ENCODE measurements around the gene KIF22.

The KIF22 gene

GRCh38 chr16:29845656-29846055 lies 55.1 kb downstream of the KIF22 start:
- H3K9ac ChIP-seq (ENCODE audit: low read length), result no peak overlapping the region
- no peaks in the 10 kb centered on the region for H3K36me3 ChIP-seq (ENCODE audit: control insufficient read depth, insufficient read depth, low read length)
- H3K9me3 ChIP-seq (ENCODE audit: control insufficient read depth, insufficient read depth, low read depth, low read length), result no peaks in the 10 kb centered on the region
- H3K4me1 ChIP-seq (ENCODE audit: control insufficient read depth, insufficient read depth, low read length), result peaks cover 9% of the 10 kb centered on the region; the same call in 1 of the 2 replicates
- no peaks in the 10 kb centered on the region for H3K27me3 ChIP-seq (ENCODE audit: control insufficient read depth, insufficient read depth, low read length)
- no peak overlapping the region for H3K27ac ChIP-seq (ENCODE audit: low read depth, low read length)
- no peak overlapping the region for H3K4me3 ChIP-seq (ENCODE audit: low read depth, low read length)

- H3K27me3 ChIP-seq (ENCODE audit: control insufficient read depth, insufficient read depth, low read length), result no peaks in the 10 kb centered on the region
- H3K4me1 ChIP-seq (ENCODE audit: control insufficient read depth, insufficient read depth, low read length), result peaks cover 9% of the 10 kb centered on the region; the same call in 1 of the 2 replicates
- no peaks in the 10 kb centered on the region for H3K9me3 ChIP-seq (ENCODE audit: control insufficient read depth, insufficient read depth, low read depth, low read length)
- H3K36me3 ChIP-seq (ENCODE audit: control insufficient read depth, insufficient read depth, low read length), result no peaks in the 10 kb centered on the region
- H3K27ac ChIP-seq (ENCODE audit: low read depth, low read length), result no peak overlapping the region
- H3K4me3 ChIP-seq (ENCODE audit: low read depth, low read length), result no peak overlapping the region; the same call in 1 of the 2 replicates
- H3K9ac ChIP-seq (ENCODE audit: low read length), result no peak overlapping the region
Observed at GRCh38 chr16:29848420-29849297, 58.1 kb downstream of the KIF22 start.

GRCh38 chr16:29849505-29849904 lies 59.0 kb downstream of the KIF22 start:
- Histone ChIP-seq H3K27me3 (ENCODE audit: control insufficient read depth, insufficient read depth, low read length) (no peaks in the 10 kb centered on the region), H3K4me3 (ENCODE audit: low read depth, low read length) (no peak overlapping the region; the same call in 1 of the 2 replicates), H3K36me3 (ENCODE audit: control insufficient read depth, insufficient read depth, low read length) (no peaks in the 10 kb centered on the region), H3K27ac (ENCODE audit: low read depth, low read length) (no peak overlapping the region), H3K9ac (ENCODE audit: low read length) (no peak overlapping the region), H3K9me3 (ENCODE audit: control insufficient read depth, insufficient read depth, low read depth, low read length) (no peaks in the 10 kb centered on the region), H3K4me1 (ENCODE audit: control insufficient read depth, insufficient read depth, low read length) (peaks cover 9% of the 10 kb centered on the region; the same call in 1 of the 2 replicates)

- Histone ChIP-seq H3K9ac (ENCODE audit: low read length) (no peak overlapping the region), H3K27me3 (ENCODE audit: control insufficient read depth, insufficient read depth, low read length) (no peaks in the 10 kb centered on the region), H3K9me3 (ENCODE audit: control insufficient read depth, insufficient read depth, low read depth, low read length) (no peaks in the 10 kb centered on the region), H3K4me3 (ENCODE audit: low read depth, low read length) (no peak overlapping the region), H3K27ac (ENCODE audit: low read depth, low read length) (no peak overlapping the region), H3K36me3 (ENCODE audit: control insufficient read depth, insufficient read depth, low read length) (no peaks in the 10 kb centered on the region), H3K4me1 (ENCODE audit: control insufficient read depth, insufficient read depth, low read length) (peaks cover 9% of the 10 kb centered on the region; the same call in 1 of the 2 replicates)
Observed at GRCh38 chr16:29850998-29851397, 60.4 kb downstream of the KIF22 start.

- no peak overlapping the region for H3K4me3 ChIP-seq (ENCODE audit: low read depth, low read length)
- H3K4me1 ChIP-seq (ENCODE audit: control insufficient read depth, insufficient read depth, low read length), result peaks cover 9% of the 10 kb centered on the region; the same call in 1 of the 2 replicates
- no peaks in the 10 kb centered on the region for H3K36me3 ChIP-seq (ENCODE audit: control insufficient read depth, insufficient read depth, low read length)
- H3K27ac ChIP-seq (ENCODE audit: low read depth, low read length), result no peak overlapping the region
- H3K9ac ChIP-seq (ENCODE audit: low read length), result no peak overlapping the region
- no peaks in the 10 kb centered on the region for H3K27me3 ChIP-seq (ENCODE audit: control insufficient read depth, insufficient read depth, low read length)
- H3K9me3 ChIP-seq (ENCODE audit: control insufficient read depth, insufficient read depth, low read depth, low read length), result no peaks in the 10 kb centered on the region
Observed at GRCh38 chr16:29852654-29853053, 62.1 kb downstream of the KIF22 start.

GRCh38 chr16:29854520-29855100 lies 64.1 kb downstream of the KIF22 start:
- H3K9me3 ChIP-seq (ENCODE audit: control insufficient read depth, insufficient read depth, low read depth, low read length), result no peaks in the 10 kb centered on the region
- H3K27me3 ChIP-seq (ENCODE audit: control insufficient read depth, insufficient read depth, low read length), result no peaks in the 10 kb centered on the region
- H3K4me3 ChIP-seq (ENCODE audit: low read depth, low read length), result no peak overlapping the region
- no peak overlapping the region for H3K27ac ChIP-seq (ENCODE audit: low read depth, low read length)
- peaks cover 3% of the 10 kb centered on the region; the same call in 1 of the 2 replicates for H3K4me1 ChIP-seq (ENCODE audit: control insufficient read depth, insufficient read depth, low read length)
- H3K9ac ChIP-seq (ENCODE audit: low read length), result no peak overlapping the region
- peaks cover 15% of the 10 kb centered on the region for H3K36me3 ChIP-seq (ENCODE audit: control insufficient read depth, insufficient read depth, low read length)

All from HUES6 (cell line).